PC-3 (cell line): Measurements from ENCODE around the gene GPBAR1. TPM values are rescaled to one million over a fixed set of nuclear protein-coding genes. Genes with fewer than 3 reads are reported as not detected.

Source experiments
- ATAC-seq: fragments of 200-7000 bp; cut with Tn5 transposase; 2 replicates; pipeline ENCODE4 v1.9.1; 2020; ENCODE audit warnings: mild to moderate bottlenecking, moderate library complexity
- Bru-seq: library from RNA; stranded (reverse); fragments of 400-500 nt; gene quantifications from one replicate; lab custom pipeline; 2021; lab: Mats Ljungman, UMichigan
- BruChase-seq, 2 experiments: library from RNA; stranded (reverse); fragments of 400-500 nt; gene quantifications; one replicate each; lab custom pipeline; 2021; lab: Mats Ljungman, UMichigan
- BruUV-seq: library from RNA; stranded (reverse); fragments of 400-500 nt; replicated peaks from 2 replicates; lab custom pipeline; 2021; lab: Mats Ljungman, UMichigan
- CTCF ChIA-PET: fragments of 300-600 bp; sonication (Branson Sonifier 250); formaldehyde crosslinking; loops from one replicate; lab custom pipeline; 2022; ENCODE audit warnings: antibody characterized with exemption; lab: Charles Lee
- POLR2A ChIA-PET: fragments of 300-600 bp; sonication (Branson Sonifier 250); formaldehyde crosslinking; loops from one replicate; lab custom pipeline; 2022; ENCODE audit warnings: antibody characterized with exemption; ENCODE audit not compliant: unreplicated experiment; lab: Charles Lee
- DNase-seq: peaks from one replicate; pipeline ENCODE4 v3.0.0-alpha.2; 2015
- H2AFZ ChIP-seq: fragments of 300-600 bp; sonication (generic); 2 replicates; pipeline ENCODE4 v1.6.0; 2016; ENCODE audit warnings: antibody characterized with exemption, low read length
- H3F3A ChIP-seq: fragments of 300-600 bp; sonication (generic); one replicate; pipeline ENCODE4 v1.6.0; 2017; ENCODE audit warnings: antibody characterized with exemption, low read length, control low read depth, mild to moderate bottlenecking; ENCODE audit not compliant: unreplicated experiment
- H3K27ac ChIP-seq: fragments of 300-600 bp; sonication (generic); 2 replicates; pipeline ENCODE4 v1.5.1; 2016; ENCODE audit warnings: mild to moderate bottlenecking, low read length
- H3K27me3 ChIP-seq: fragments of 300-600 bp; sonication (generic); 2 replicates; pipeline ENCODE4 v1.6.1; 2016; ENCODE audit warnings: low read length, mixed read lengths
- H3K36me3 ChIP-seq: fragments of 300-600 bp; sonication (generic); 2 replicates; pipeline ENCODE4 v1.6.1; 2016; ENCODE audit warnings: low read depth, mixed run types, low read length, mixed read lengths
- H3K4me1 ChIP-seq: fragments of 300-600 bp; sonication (generic); 2 replicates; pipeline ENCODE4 v1.5.1; 2016; ENCODE audit warnings: low read length; ENCODE audit not compliant: insufficient read depth
- H3K4me2 ChIP-seq: fragments of 300-600 bp; sonication (generic); 2 replicates; pipeline ENCODE4 v1.6.0; 2016; ENCODE audit warnings: low read length
- H3K4me3 ChIP-seq: fragments of 300-600 bp; sonication (generic); 2 replicates; pipeline ENCODE4 v1.5.1; 2016; ENCODE audit warnings: mild to moderate bottlenecking, low read length, mixed read lengths
- H3K79me2 ChIP-seq: fragments of 300-600 bp; sonication (generic); 2 replicates; pipeline ENCODE4 v1.6.1; 2017; ENCODE audit warnings: low read length, mixed read lengths
- H3K9ac ChIP-seq: fragments of 300-600 bp; sonication (generic); 2 replicates; pipeline ENCODE4 v1.6.0; 2016; ENCODE audit warnings: mild to moderate bottlenecking, low read length
- H3K9me2 ChIP-seq: fragments of 300-600 bp; sonication (generic); replicated peaks from 2 replicates; pipeline ENCODE4 v1.6.1; 2016; ENCODE audit warnings: mixed run types, low read length, mixed read lengths
- H3K9me3 ChIP-seq: fragments of 300-600 bp; sonication (generic); 2 replicates; pipeline ENCODE4 v1.6.1; 2016; ENCODE audit warnings: low read length, mixed read lengths
- H4K20me1 ChIP-seq: fragments of 300-600 bp; sonication (generic); 2 replicates; pipeline ENCODE4 v1.6.1; 2016; ENCODE audit warnings: low read length, mixed read lengths
- EZH2 ChIP-seq: fragments of 300-600 bp; sonication (generic); IDR thresholded peaks from one replicate; pipeline ENCODE4 v1.6.1; 2017; ENCODE audit warnings: antibody characterized with exemption, mild to moderate bottlenecking, low read length; ENCODE audit not compliant: unreplicated experiment
- EZH2phosphoT487 ChIP-seq: fragments of 300-600 bp; sonication (generic); IDR thresholded peaks from 2 replicates; pipeline ENCODE4 v1.6.1; 2018; ENCODE audit warnings: mild to moderate bottlenecking, antibody characterized with exemption, low read length, borderline replicate concordance
- intact Hi-C: fragments of 100-400 bp; cut with micrococcal nuclease; formaldehyde crosslinking; loops from 2 replicates; pipeline ENCODE4 v1.9.0; 2023
- long read RNA-seq: library from polyadenylated mRNA; unstranded; transcript quantifications from one replicate; pipeline ENCODE4 v2.0.0, GENCODE V29; 2021; ENCODE audit not compliant: unreplicated experiment
- total RNA-seq: library from RNA; depleted of rRNA; stranded (reverse); fragments of >200 nt; gene quantifications from 2 replicates; pipeline ENCODE4 v1.2.3, GENCODE V29; 2014; rRNA removed
- TF ChIP-seq, protein P1 (sequence below): fragments of 300-600 bp; sonication (generic); conservative IDR thresholded peaks from 2 replicates; pipeline ENCODE4 v1.5.1; 2017; ENCODE audit warnings: antibody characterized with exemption, low read depth, mild to moderate bottlenecking, low read length

GPBAR1 gene, protein sequence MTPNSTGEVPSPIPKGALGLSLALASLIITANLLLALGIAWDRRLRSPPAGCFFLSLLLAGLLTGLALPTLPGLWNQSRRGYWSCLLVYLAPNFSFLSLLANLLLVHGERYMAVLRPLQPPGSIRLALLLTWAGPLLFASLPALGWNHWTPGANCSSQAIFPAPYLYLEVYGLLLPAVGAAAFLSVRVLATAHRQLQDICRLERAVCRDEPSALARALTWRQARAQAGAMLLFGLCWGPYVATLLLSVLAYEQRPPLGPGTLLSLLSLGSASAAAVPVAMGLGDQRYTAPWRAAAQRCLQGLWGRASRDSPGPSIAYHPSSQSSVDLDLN
- total RNA-seq = 0.18 TPM in 1 of 2 replicates, not detected in the other
- percentile 39 among the genes with signal in this experiment for Bru-seq, nascent RNA
- BruChase-seq, experiment 1, labeled RNA remaining after a 6-hour chase = percentile 29 among the genes with signal in this experiment
- BruChase-seq, experiment 2, labeled RNA remaining after a 2-hour chase = percentile 36 among the genes with signal in this experiment
- long read RNA-seq = 0 reads

DNA sequence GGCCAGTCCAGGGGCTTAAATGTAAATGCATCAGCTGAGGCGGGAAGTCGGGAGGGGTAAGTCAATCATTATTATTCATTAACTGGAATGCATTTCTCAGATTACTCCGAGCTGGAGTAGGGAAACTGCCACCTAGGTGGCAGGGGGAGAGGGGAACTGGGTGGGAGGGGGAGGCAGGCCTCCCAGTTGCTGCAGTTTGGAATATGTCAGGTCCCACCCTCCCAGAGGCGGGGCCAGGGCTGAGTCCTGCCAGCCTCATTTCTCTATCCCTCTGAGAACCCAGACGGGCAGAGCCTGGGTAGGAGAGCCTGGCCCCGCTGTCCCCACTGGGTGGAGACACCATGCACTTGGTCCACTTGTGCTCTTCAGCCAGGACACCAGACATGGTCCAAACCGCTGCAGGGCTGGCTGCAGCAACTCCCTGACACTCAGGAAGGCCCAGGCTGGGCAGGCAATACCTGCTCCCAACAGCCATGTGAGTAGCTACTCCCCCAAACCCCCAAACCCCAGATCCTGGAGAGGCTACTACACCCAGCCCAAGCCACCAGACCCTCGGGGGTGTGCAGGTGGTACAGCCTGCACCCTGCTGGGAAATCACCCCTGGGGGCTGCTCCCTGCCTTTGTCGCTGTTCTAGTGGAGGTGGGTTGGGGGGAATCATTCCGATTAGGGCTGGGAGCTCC is at the start of gene GPBAR1:
Gene GPBAR1 (plus strand): TSS at position 274 of the 681 bp plus-strand sequence. CDS start 1,710 bp downstream, outside the sequence.
- POLR2A ChIA-PET = no interaction called here
- BruUV-seq = no TSS peak
- no peaks in the 10 kb centered on the region for H3K9me3 ChIP-seq
- no peaks in the 10 kb centered on the region for H3K79me2 ChIP-seq
- H3K9ac ChIP-seq = no peak within 1 kb of the TSS
- intact Hi-C loops = no loop called here
- no peaks in the 10 kb centered on the region for H3K27me3 ChIP-seq
- no peaks in the 10 kb centered on the region for H3K9me2 ChIP-seq
- ATAC-seq (peak; percentile 27), DNase-seq (no peak)
- no peak within 1 kb of the TSS for H2AFZ ChIP-seq
- H3K4me2 ChIP-seq = no peak within 1 kb of the TSS
- TF ChIP-seq EZH2phosphoT487 = no peak
- H3K4me3 ChIP-seq = no peak within 1 kb of the TSS
- H3K4me1 ChIP-seq = no peaks in the 10 kb centered on the region
- H4K20me1 ChIP-seq = no peaks in the 10 kb centered on the region
- peaks cover 3% of the 10 kb centered on the region for H3K36me3 ChIP-seq
- CTCF ChIA-PET = no interaction called here
- H3F3A ChIP-seq = no peaks in the 10 kb centered on the region
- H3K27ac ChIP-seq = no peak within 1 kb of the TSS

DNA sequence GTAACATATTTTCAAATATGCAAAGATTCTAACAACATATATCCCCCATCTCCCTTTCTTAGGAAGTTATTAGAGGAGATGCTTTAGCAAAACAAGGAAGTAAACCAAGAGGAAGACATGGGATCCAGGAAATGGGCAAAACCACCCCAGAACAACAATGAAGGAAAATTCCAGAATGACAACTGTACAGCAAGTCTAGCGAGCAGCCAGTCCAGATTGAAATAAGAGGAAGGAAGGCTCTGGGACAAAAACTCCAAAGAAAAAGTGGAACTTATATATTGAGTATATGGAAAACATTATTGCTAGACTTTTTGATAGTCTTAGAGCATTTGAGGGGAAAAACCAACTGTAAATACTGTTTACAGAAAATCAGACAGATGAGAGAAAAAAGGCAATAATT is 46.7 kb upstream of the GPBAR1 start:
- no peak for DNase-seq
- no peak overlapping the region for H3K9ac ChIP-seq
- H3K79me2 ChIP-seq = peaks cover 25% of the 10 kb centered on the region
- H3K9me2 ChIP-seq = no peaks in the 10 kb centered on the region
- TF ChIP-seq, protein P1, sequence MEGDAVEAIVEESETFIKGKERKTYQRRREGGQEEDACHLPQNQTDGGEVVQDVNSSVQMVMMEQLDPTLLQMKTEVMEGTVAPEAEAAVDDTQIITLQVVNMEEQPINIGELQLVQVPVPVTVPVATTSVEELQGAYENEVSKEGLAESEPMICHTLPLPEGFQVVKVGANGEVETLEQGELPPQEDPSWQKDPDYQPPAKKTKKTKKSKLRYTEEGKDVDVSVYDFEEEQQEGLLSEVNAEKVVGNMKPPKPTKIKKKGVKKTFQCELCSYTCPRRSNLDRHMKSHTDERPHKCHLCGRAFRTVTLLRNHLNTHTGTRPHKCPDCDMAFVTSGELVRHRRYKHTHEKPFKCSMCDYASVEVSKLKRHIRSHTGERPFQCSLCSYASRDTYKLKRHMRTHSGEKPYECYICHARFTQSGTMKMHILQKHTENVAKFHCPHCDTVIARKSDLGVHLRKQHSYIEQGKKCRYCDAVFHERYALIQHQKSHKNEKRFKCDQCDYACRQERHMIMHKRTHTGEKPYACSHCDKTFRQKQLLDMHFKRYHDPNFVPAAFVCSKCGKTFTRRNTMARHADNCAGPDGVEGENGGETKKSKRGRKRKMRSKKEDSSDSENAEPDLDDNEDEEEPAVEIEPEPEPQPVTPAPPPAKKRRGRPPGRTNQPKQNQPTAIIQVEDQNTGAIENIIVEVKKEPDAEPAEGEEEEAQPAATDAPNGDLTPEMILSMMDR = no peak
- TF ChIP-seq EZH2phosphoT487 (no peak), EZH2 (no peak)
- H3F3A ChIP-seq = no peaks in the 10 kb centered on the region
- no peak overlapping the region for H3K27ac ChIP-seq
- intact Hi-C loops = no loop called here
- H3K4me3 ChIP-seq = no peak overlapping the region
- no peak overlapping the region for H3K4me2 ChIP-seq
- 0 out of 2 replicates have a peak, but pooled peaks cover 4% of the 10 kb centered on the region for H4K20me1 ChIP-seq
- ATAC-seq = no peak
- no peak overlapping the region for H2AFZ ChIP-seq
- peaks cover 16% of the 10 kb centered on the region for H3K4me1 ChIP-seq
- no peaks in the 10 kb centered on the region for H3K27me3 ChIP-seq
- CTCF ChIA-PET = no interaction called here
- POLR2A ChIA-PET = no interaction called here
- BruUV-seq = no TSS peak
- H3K9me3 ChIP-seq = no peaks in the 10 kb centered on the region
- H3K36me3 ChIP-seq = no peaks in the 10 kb centered on the region

DNA sequence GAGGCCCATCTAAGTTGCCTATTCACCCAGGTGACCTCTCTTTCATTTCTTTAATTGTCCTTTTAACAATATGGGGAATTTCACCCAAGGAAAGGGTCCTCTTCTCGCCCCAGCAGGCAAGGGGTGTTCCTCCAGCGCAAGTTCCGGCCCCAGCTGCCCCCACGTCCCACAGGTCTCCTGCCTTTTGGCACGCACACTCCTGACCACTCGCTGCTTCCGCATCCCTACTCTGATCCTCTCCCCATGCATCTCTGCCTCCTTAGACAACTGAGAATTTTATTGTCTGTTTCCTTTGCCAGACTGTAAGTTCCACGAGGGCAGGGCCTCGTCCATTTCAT is 44.5 kb upstream of the GPBAR1 start:
- ChIA-PET CTCF (no interaction called here), POLR2A (interaction anchor here (0.7 kb wide), 1 partner anchor 54 kb away, joined by 4 read pairs; the partner anchor contains the start of gene PNKD)
- H3K9ac ChIP-seq = peak overlapping the region; percentile 92
- H3K9me2 ChIP-seq = no peaks in the 10 kb centered on the region
- H3F3A ChIP-seq = no peaks in the 10 kb centered on the region
- peaks cover 16% of the 10 kb centered on the region for H4K20me1 ChIP-seq
- BruUV-seq = TSS peak; percentile 92
- H3K9me3 ChIP-seq = no peaks in the 10 kb centered on the region
- peak overlapping the region; percentile 92 for H2AFZ ChIP-seq
- peak overlapping the region; percentile 85 for H3K4me2 ChIP-seq
- intact Hi-C loops = loop anchor here (1.0 kb wide), 1 partner anchor 30 kb away; no protein-coding TSS in a partner anchor
- peaks cover 6% of the 10 kb centered on the region; the same call in 1 of the 2 replicates for H3K36me3 ChIP-seq
- H3K4me3 ChIP-seq = peak overlapping the region; percentile 100
- H3K27ac ChIP-seq = peak overlapping the region; percentile 43
- no peaks in the 10 kb centered on the region for H3K27me3 ChIP-seq
- DNase-seq = no peak
- H3K79me2 ChIP-seq = peaks cover 47% of the 10 kb centered on the region
- ATAC-seq = peak; percentile 2
- TF ChIP-seq EZH2 = no peak
- TF ChIP-seq EZH2phosphoT487 = no peak
- TF ChIP-seq, protein P1 = no peak
- H3K4me1 ChIP-seq = peaks cover 26% of the 10 kb centered on the region
